Measurements from ENCODE around the gene CCDC92. TPM values are rescaled to one million over a fixed set of nuclear protein-coding genes. Genes with fewer than 3 reads are reported as not detected.

Gene CCDC92
- total RNA-seq, 1 donor from 2014 or later: 15.0 TPM

GRCh38 chr12:123886931-123887582 lies 85.6 kb downstream of the CCDC92 start:
- no peak for DNase-seq

DNA sequence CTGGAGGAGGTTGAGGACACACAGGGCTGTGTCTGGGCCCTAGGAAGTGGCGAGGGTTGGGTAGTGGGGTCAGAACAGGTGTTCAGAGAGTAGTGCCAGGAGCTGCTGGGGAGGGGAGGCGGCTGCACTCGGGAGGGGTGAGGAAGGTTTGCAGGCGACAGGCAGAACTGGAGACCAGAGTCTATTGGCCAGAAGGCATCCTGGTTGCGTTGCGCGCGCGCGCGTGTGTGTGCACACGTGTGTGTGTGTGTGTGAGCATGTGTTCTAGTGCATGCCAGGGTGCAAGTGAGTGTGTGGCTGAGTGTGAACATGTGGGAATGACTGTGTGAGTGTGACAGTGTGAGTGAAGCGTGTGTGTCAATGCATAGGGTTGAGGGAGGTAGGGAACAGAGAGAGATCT lies 86.4 kb downstream of the CCDC92 start:
- no peak for DNase-seq

Small RNA genes within 50 kb of the gene (small RNA-seq; reads per million reads assigned to genes)
- not detected for gene AC068790.4
- gene AC068790.6: not detected

Other genes starting within 250 kb of the CCDC92 start
- gene DNAH10, start 210.5 kb downstream of the CCDC92 start, total RNA-seq: 22.6 TPM
- 67.5 TPM for gene ZNF664, start 384 bp upstream of the CCDC92 start, total RNA-seq

All from occipital lobe (tissue), 3 donors.